OCI-LY1 (cell line): ENCODE data around the gene PAPPA.

Experiments
- H2AFZ ChIP-seq: fragments of 200-600 bp; sonication (generic), shearing (Covaris generic); 2 replicates; pipeline ENCODE4 v1.6.0; 2014; ENCODE audit warnings: antibody characterized with exemption, mild to moderate bottlenecking, low read length
- H3F3A ChIP-seq: fragments of 200-600 bp; sonication (generic), shearing (Covaris generic); 2 replicates; pipeline ENCODE4 v1.6.0; 2014; ENCODE audit warnings: mild to moderate bottlenecking, antibody characterized with exemption, low read length, moderate library complexity; ENCODE audit not compliant: insufficient read depth
- H3K27ac ChIP-seq: fragments of 200-600 bp; sonication (generic); 2 replicates; pipeline ENCODE4 v1.5.1; 2014; ENCODE audit warnings: low read length, mixed run types, mild to moderate bottlenecking, low read depth; ENCODE audit not compliant: poor library complexity, severe bottlenecking
- H3K27me3 ChIP-seq: fragments of 200-600 bp; sonication (generic); 2 replicates; pipeline ENCODE4 v1.6.0; 2014; ENCODE audit warnings: antibody characterized with exemption, mild to moderate bottlenecking, low read length, moderate library complexity; ENCODE audit not compliant: insufficient read depth
- H3K36me3 ChIP-seq: fragments of 200-600 bp; sonication (generic); 2 replicates; pipeline ENCODE4 v1.6.1; 2014; ENCODE audit warnings: mild to moderate bottlenecking, antibody characterized with exemption, low read length, moderate library complexity, mixed read lengths; ENCODE audit not compliant: insufficient read depth
- H3K4me1 ChIP-seq: fragments of 200-600 bp; sonication (generic); 2 replicates; pipeline ENCODE4 v1.5.1; 2014; ENCODE audit warnings: mild to moderate bottlenecking, low read length, moderate library complexity; ENCODE audit not compliant: insufficient read depth, severe bottlenecking
- H3K4me2 ChIP-seq: fragments of 200-600 bp; sonication (generic), shearing (Covaris generic); 2 replicates; pipeline ENCODE4 v1.6.1; 2014; ENCODE audit warnings: low read length
- H3K4me3 ChIP-seq: fragments of 200-600 bp; sonication (generic); 2 replicates; pipeline ENCODE4 v1.5.1; 2014; ENCODE audit warnings: low read length, low read depth, mild to moderate bottlenecking, mixed read lengths; ENCODE audit not compliant: poor library complexity, severe bottlenecking
- H3K79me2 ChIP-seq: fragments of 200-600 bp; shearing (Covaris generic); 2 replicates; pipeline ENCODE4 v1.6.1; 2016; ENCODE audit warnings: mixed run types, low read length, mixed read lengths; ENCODE audit not compliant: insufficient read depth
- H3K9ac ChIP-seq: fragments of 200-600 bp; sonication (generic), shearing (Covaris generic); 2 replicates; pipeline ENCODE4 v1.6.1; 2014; ENCODE audit warnings: mild to moderate bottlenecking, low read length, mixed read lengths
- H3K9me2 ChIP-seq: fragments of 200-600 bp; sonication (generic), shearing (Covaris generic); 2 replicates; pipeline ENCODE4 v1.6.1; 2014; ENCODE audit warnings: low read depth, mild to moderate bottlenecking, low read length, mixed read lengths
- H3K9me3 ChIP-seq: fragments of 200-600 bp; shearing (Covaris generic); 2 replicates; pipeline ENCODE4 v1.6.1; 2014; ENCODE audit warnings: low read length, mixed read lengths
- H4K20me1 ChIP-seq: fragments of 200-600 bp; sonication (generic), shearing (Covaris generic); 2 replicates; pipeline ENCODE4 v1.6.0; 2016; ENCODE audit warnings: mild to moderate bottlenecking, low read length; ENCODE audit not compliant: insufficient read depth
- EZH2 ChIP-seq: fragments of 200-600 bp; sonication (generic), shearing (Covaris generic); IDR thresholded peaks from 2 replicates; pipeline ENCODE4 v1.8.0; 2017; ENCODE audit warnings: borderline replicate concordance, mixed run types, mild to moderate bottlenecking, antibody characterized with exemption, low read length, moderate library complexity, mixed read lengths
- TF ChIP-seq, protein P1 (sequence below): fragments of 200-600 bp; sonication (generic), shearing (Covaris generic); IDR thresholded peaks from 2 replicates; pipeline ENCODE4 v1.5.1; 2017; ENCODE audit warnings: mild to moderate bottlenecking, antibody characterized with exemption, low read length, moderate library complexity, mixed read lengths

PAPPA gene

DNA sequence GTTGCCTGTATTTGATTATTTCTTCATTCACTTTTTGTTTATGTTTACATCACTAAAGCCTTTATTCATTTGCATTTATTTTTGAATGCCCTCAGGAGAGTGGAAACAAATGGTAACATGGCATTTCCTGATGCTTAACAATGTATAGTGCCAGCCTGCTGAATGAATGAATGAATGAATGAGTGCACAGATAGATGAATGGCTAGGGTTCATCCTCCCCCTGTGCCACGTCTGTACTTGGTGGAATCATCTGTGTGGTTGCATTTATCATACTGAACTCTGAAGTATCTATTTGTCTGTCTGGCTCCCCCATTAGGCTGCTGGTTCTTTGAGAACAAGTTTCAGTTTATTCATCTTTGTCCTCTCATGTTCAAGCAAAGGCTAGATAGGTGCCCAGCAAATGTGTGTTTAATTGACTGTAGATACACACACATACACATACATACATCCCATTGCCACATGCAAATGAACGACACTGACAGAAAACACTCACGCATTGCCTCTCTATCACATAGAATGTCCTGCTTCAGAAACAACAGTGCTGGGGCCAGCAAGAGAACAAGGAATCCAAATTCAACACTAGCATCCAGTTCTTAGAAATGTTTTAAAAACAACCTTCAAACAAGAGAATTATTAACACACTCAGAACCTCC lies 150.4 kb downstream of the PAPPA start:
- no peaks in the 10 kb centered on the region for H4K20me1 ChIP-seq
- TF ChIP-seq, protein P1, sequence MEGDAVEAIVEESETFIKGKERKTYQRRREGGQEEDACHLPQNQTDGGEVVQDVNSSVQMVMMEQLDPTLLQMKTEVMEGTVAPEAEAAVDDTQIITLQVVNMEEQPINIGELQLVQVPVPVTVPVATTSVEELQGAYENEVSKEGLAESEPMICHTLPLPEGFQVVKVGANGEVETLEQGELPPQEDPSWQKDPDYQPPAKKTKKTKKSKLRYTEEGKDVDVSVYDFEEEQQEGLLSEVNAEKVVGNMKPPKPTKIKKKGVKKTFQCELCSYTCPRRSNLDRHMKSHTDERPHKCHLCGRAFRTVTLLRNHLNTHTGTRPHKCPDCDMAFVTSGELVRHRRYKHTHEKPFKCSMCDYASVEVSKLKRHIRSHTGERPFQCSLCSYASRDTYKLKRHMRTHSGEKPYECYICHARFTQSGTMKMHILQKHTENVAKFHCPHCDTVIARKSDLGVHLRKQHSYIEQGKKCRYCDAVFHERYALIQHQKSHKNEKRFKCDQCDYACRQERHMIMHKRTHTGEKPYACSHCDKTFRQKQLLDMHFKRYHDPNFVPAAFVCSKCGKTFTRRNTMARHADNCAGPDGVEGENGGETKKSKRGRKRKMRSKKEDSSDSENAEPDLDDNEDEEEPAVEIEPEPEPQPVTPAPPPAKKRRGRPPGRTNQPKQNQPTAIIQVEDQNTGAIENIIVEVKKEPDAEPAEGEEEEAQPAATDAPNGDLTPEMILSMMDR: no peak
- TF ChIP-seq EZH2: no peak
- no peak overlapping the region for H3K4me2 ChIP-seq
- no peak overlapping the region for H2AFZ ChIP-seq
- no peaks in the 10 kb centered on the region for H3K27me3 ChIP-seq
- no peaks in the 10 kb centered on the region for H3F3A ChIP-seq
- H3K27ac ChIP-seq: no peak overlapping the region
- H3K36me3 ChIP-seq: no peaks in the 10 kb centered on the region
- no peaks in the 10 kb centered on the region for H3K9me2 ChIP-seq
- H3K79me2 ChIP-seq: no peaks in the 10 kb centered on the region
- H3K9me3 ChIP-seq: no peaks in the 10 kb centered on the region
- H3K4me3 ChIP-seq: no peak overlapping the region
- H3K4me1 ChIP-seq: no peaks in the 10 kb centered on the region
- no peak overlapping the region for H3K9ac ChIP-seq

DNA sequence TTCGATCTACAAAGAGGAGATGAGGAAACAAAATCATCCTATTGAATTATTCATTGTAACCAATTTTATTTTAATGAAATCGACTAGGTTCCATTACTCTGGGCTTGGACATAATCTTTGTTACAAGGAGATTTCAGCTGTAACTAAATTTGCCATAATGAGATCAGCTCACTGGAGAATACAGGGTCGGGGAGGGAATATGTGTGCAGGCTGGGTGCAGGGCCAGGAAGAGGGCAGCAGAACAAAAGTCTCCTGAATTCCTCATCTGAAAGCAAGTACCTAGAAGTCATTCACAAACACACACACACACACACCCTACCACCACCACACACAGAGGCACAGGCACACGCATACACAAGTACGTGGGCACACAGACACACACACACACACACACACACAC lies 151.2 kb downstream of the PAPPA start:
- Histone ChIP-seq H3K9me2 (no peaks in the 10 kb centered on the region), H3K9ac (no peak overlapping the region), H3K4me3 (no peak overlapping the region), H4K20me1 (no peaks in the 10 kb centered on the region), H3F3A (no peaks in the 10 kb centered on the region), H3K4me1 (no peaks in the 10 kb centered on the region), H2AFZ (no peak overlapping the region), H3K9me3 (no peaks in the 10 kb centered on the region), H3K27me3 (no peaks in the 10 kb centered on the region), H3K36me3 (no peaks in the 10 kb centered on the region), H3K79me2 (no peaks in the 10 kb centered on the region), H3K4me2 (no peak overlapping the region), H3K27ac (no peak overlapping the region)
- TF ChIP-seq EZH2: no peak
- TF ChIP-seq, protein P1: no peak

DNA sequence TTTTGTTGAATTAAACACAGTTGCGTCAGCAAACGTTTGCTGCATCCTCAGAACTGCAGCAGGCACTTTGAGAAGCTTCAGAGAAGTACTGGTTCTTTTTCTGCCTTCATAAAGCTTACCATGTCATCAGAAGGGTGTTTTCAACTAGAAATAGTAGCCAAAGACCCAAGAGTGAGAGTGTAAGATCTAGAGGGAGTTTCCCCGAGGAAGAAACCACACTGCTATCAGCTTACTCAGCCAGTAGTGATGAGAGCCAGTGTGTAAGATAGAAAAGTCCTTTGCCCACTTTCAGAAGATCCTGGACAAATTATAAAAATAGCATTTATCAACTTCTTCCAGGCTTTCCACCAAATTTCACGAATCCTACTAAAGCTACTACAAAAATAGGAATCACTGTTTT lies 154.5 kb downstream of the PAPPA start:
- H3K4me2 ChIP-seq: no peak overlapping the region
- TF ChIP-seq, protein P1: no peak
- no peak for TF ChIP-seq EZH2
- H2AFZ ChIP-seq: no peak overlapping the region
- no peaks in the 10 kb centered on the region for H3K79me2 ChIP-seq
- H3F3A ChIP-seq: no peaks in the 10 kb centered on the region
- no peaks in the 10 kb centered on the region for H3K9me2 ChIP-seq
- no peaks in the 10 kb centered on the region for H3K9me3 ChIP-seq
- no peak overlapping the region for H3K9ac ChIP-seq
- no peaks in the 10 kb centered on the region for H4K20me1 ChIP-seq
- H3K4me3 ChIP-seq: no peak overlapping the region
- H3K27ac ChIP-seq: no peak overlapping the region
- 0 out of 2 replicates have a peak, but pooled peaks cover 5% of the 10 kb centered on the region for H3K27me3 ChIP-seq
- H3K4me1 ChIP-seq: no peaks in the 10 kb centered on the region
- no peaks in the 10 kb centered on the region for H3K36me3 ChIP-seq
